Prostate gland (tissue), 2 donors: ENCODE data around the gene GRHPR. TPM values are rescaled to one million over a fixed set of nuclear protein-coding genes. Genes with fewer than 3 reads are reported as not detected.
"Not testable (repeated sequence)": the region's sequence is repeated elsewhere in the genome, so short reads cannot be mapped to it uniquely, and the experiment has no call there.

Experiments used
- DNase-seq: peaks from one replicate; pipeline ENCODE4 v3.0.0-alpha.2; 2019; ENCODE audit warnings: low spot score
- H3K27ac ChIP-seq, 2 donors: fragments of 200-600 bp; sonication (generic); 2 replicates each; pipeline ENCODE4 v1.5.1; 2017 to 2019
- H3K27me3 ChIP-seq: fragments of 200-600 bp; sonication (generic); replicated peaks from 2 replicates; pipeline ENCODE4 v1.5.1; 2019; ENCODE audit not compliant: insufficient read depth
- H3K36me3 ChIP-seq, 2 donors: fragments of 200-600 bp; sonication (generic); 1 replicate in 1 of 2; 2 replicates in 1 of 2; pipeline versions ENCODE4 v1.5.1 to v1.8.1; 2017 to 2019
- H3K4me1 ChIP-seq: fragments of 200-600 bp; sonication (generic); replicated peaks from 2 replicates; pipeline ENCODE4 v1.5.1; 2019
- H3K4me3 ChIP-seq, 2 donors: fragments of 200-600 bp; sonication (generic); 2 replicates each; pipeline ENCODE4 v1.5.1; 2017 to 2019
- H3K9me3 ChIP-seq: fragments of 200-600 bp; sonication (generic); 2 replicates; pipeline ENCODE4 v1.5.1; 2017
- POLR2A ChIP-seq: fragments of 450-650 bp; IDR thresholded peaks from one replicate; pipeline ENCODE4 v1.6.1; 2016; ENCODE audit warnings: antibody characterized with exemption, mild to moderate bottlenecking
- POLR2AphosphoS5 ChIP-seq: sonication (generic); formaldehyde crosslinking; IDR thresholded peaks from one replicate; pipeline ENCODE4 v1.6.1; 2017; ENCODE audit warnings: antibody characterized with exemption
- WGBS: methylation state at CpG from one replicate; pipeline ENCODE4 v1.1.5; 2018; 5-methylcytosine and 5-hydroxymethylcytosine counted together
- intact Hi-C: fragments of 100-400 bp; cut with DNase I; formaldehyde crosslinking; loops from one replicate; pipeline ENCODE4 v1.14.2; 2022
- total RNA-seq, 2 donors: library from RNA; depleted of rRNA; stranded (reverse); fragments of >200 nt; gene quantifications; one replicate each; pipeline ENCODE4 v1.1.0, GENCODE V29; 2016
- TF ChIP-seq, protein P1 (sequence below), 4 experiments: fragments of 200-600 bp in 2 of 4; fragments of 450-650 bp in 2 of 4; sonication (generic) in 2 of 4; IDR thresholded peaks; 1 replicate in 3 of 4; 2 replicates in 1 of 4; pipeline ENCODE4 v1.5.1; 2016 to 2019; ENCODE audit warnings: antibody characterized with exemption in 4 of 4, mild to moderate bottlenecking in 2 of 4, moderate library complexity in 2 of 4

Gene GRHPR
- total RNA-seq, 2 donors from 2014 or later: 191 to 275 TPM

GRCh38 chr9:37395229-37395628 is 27.3 kb upstream of the GRHPR start:
- no peaks in the 10 kb centered on the region for H3K27me3 ChIP-seq
- no peak for DNase-seq
- 79% methylated on average over 12 of the region's 12 CpGs for WGBS
- H3K9me3 ChIP-seq: no peaks in the 10 kb centered on the region
- H3K4me1 ChIP-seq: no peaks in the 10 kb centered on the region
- no peak overlapping the region for H3K4me3 ChIP-seq
- no peak overlapping the region for H3K27ac ChIP-seq
- TF ChIP-seq POLR2AphosphoS5 (no peak), POLR2A (no peak)
- TF ChIP-seq, protein P1, sequence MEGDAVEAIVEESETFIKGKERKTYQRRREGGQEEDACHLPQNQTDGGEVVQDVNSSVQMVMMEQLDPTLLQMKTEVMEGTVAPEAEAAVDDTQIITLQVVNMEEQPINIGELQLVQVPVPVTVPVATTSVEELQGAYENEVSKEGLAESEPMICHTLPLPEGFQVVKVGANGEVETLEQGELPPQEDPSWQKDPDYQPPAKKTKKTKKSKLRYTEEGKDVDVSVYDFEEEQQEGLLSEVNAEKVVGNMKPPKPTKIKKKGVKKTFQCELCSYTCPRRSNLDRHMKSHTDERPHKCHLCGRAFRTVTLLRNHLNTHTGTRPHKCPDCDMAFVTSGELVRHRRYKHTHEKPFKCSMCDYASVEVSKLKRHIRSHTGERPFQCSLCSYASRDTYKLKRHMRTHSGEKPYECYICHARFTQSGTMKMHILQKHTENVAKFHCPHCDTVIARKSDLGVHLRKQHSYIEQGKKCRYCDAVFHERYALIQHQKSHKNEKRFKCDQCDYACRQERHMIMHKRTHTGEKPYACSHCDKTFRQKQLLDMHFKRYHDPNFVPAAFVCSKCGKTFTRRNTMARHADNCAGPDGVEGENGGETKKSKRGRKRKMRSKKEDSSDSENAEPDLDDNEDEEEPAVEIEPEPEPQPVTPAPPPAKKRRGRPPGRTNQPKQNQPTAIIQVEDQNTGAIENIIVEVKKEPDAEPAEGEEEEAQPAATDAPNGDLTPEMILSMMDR (IDR thresholded peaks at IDR 0.05): no peak
- intact Hi-C loops: no loop called here
- no peaks in the 10 kb centered on the region for H3K36me3 ChIP-seq

- Histone ChIP-seq H3K9me3 (no peaks in the 10 kb centered on the region), H3K36me3 (no peaks in the 10 kb centered on the region), H3K27me3 (no peaks in the 10 kb centered on the region), H3K4me3 (no peak overlapping the region), H3K4me1 (no peaks in the 10 kb centered on the region), H3K27ac (no peak overlapping the region)
- 84% methylated on average over 8 of the region's 8 CpGs for WGBS
- no peak for DNase-seq
- TF ChIP-seq, protein P1 (IDR thresholded peaks at IDR 0.05): no peak
- TF ChIP-seq POLR2A (no peak), POLR2AphosphoS5 (no peak)
- intact Hi-C loops: no loop called here
Observed at GRCh38 chr9:37395663-37396062, 26.8 kb upstream of the GRHPR start.

DNA sequence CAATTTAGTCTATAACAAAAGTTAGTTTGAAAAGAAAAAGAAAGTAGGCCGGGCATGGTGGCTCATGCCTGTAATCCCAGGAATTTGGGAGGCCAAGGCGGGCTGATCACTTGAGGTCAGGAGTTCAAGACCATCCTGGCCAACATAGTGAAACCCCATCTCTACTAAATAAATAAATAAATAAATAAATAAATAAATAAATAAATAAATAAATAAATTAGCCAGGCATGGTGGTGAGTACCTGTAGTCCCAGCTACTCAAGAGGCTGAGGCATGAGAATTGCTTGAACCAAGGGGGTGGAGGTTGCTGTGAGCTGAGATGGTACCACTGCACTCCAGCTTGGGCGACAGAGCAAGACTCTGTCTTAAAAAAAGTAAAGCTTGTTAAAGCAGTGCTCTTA is 24.5 kb upstream of the GRHPR start:
- intact Hi-C loops, H3K27ac ChIP-seq, DNase-seq, H3K27me3 ChIP-seq, H3K9me3 ChIP-seq, H3K4me1 ChIP-seq, H3K4me3 ChIP-seq, H3K36me3 ChIP-seq: not testable (repeated sequence)
- 100% methylated on average over 3 of the region's 3 CpGs for WGBS

DNA sequence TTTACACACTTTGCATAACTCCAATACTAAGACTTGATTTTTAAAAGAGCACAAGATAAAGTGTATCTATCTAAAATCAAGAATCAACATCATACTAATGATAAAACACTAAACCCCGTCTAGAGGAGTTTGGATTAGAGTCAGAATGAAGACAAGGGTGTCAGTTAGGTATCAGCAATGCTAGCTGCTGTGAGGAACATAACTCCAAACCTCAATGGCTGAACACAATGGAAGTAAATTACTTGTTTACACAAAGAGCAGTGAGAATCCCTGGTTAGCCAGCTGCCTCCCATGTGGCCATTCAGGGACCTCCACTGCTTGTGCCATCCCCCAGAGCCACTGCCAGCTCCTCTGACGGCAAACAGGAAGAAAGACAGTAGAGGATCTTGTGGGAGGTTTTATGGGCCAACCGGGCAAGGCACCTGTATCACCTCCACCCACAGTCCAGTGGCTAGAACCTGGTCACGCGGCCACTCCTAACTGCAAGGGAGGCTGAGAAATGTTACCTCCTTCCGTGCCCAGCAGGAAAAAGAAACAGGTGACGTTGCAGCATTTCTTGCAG is 24.0 kb upstream of the GRHPR start:
- Histone ChIP-seq H3K4me3 (no peak overlapping the region), H3K4me1 (no peaks in the 10 kb centered on the region), H3K9me3 (no peaks in the 10 kb centered on the region), H3K36me3 (no peaks in the 10 kb centered on the region), H3K27me3 (no peaks in the 10 kb centered on the region), H3K27ac (no peak overlapping the region)
- intact Hi-C loops: no loop called here
- WGBS: 85% methylated on average over 7 of the region's 7 CpGs
- DNase-seq: no peak
- TF ChIP-seq POLR2A (no peak), POLR2AphosphoS5 (no peak)
- TF ChIP-seq, protein P1 (IDR thresholded peaks at IDR 0.05): no peak

DNA sequence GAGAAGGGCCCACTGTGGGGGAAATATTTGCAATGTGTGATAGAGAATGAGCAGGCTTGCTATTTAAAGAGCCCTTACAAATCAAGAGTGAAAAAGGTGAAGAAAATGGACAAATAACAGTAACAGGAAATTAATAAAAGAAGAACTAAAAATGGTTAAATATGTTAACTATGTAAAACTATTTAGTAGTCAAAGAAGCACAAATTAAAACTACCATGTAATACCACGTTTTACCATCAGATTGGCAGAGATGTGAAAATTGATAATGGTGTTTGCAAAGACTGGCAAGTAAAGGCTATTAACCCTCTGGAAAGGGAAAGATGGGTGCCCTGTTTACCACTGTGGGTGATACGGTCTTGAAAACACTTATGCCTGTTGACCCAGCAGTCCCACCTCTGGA is 23.2 kb upstream of the GRHPR start:
- H3K36me3 ChIP-seq: no peaks in the 10 kb centered on the region
- H3K4me1 ChIP-seq: no peaks in the 10 kb centered on the region
- no peak for TF ChIP-seq POLR2A
- no peak for TF ChIP-seq POLR2AphosphoS5
- TF ChIP-seq, protein P1 (IDR thresholded peaks at IDR 0.05): no peak
- no peaks in the 10 kb centered on the region for H3K9me3 ChIP-seq
- intact Hi-C loops: no loop called here
- DNase-seq: no peak
- no peak overlapping the region for H3K4me3 ChIP-seq
- H3K27me3 ChIP-seq: no peaks in the 10 kb centered on the region
- WGBS: 42% methylated on average over 2 of the region's 2 CpGs
- H3K27ac ChIP-seq: no peak overlapping the region
